Osteoblast (primary cell): ENCODE results near the gene AK8. TPM values are rescaled to one million over a fixed set of nuclear protein-coding genes. Genes with fewer than 3 reads are reported as not detected.

Source experiments
- DNase-seq: peaks from one replicate; pipeline ENCODE4 v3.0.0; 2011; ENCODE audit warnings: low spot score, mixed read lengths; ENCODE audit not compliant: insufficient read length; ENCODE audit errors: missing footprints
- H2AFZ ChIP-seq: 2 replicates; pipeline ENCODE4 v1.6.0; 2011; ENCODE audit warnings: mild to moderate bottlenecking, low read length
- H3K27ac ChIP-seq: 2 replicates; pipeline ENCODE4 v1.5.1; 2011; ENCODE audit warnings: mild to moderate bottlenecking, low read depth, low read length, moderate library complexity
- H3K27me3 ChIP-seq: 2 replicates; pipeline ENCODE4 v1.6.0; 2012; ENCODE audit warnings: mild to moderate bottlenecking, control low read depth, inconsistent platforms, low read length, moderate library complexity; ENCODE audit not compliant: insufficient read depth
- H3K36me3 ChIP-seq: 2 replicates; pipeline ENCODE4 v1.5.1; 2011; ENCODE audit warnings: mild to moderate bottlenecking, low read length, control low read depth, moderate library complexity; ENCODE audit not compliant: insufficient read depth
- H3K4me1 ChIP-seq: 2 replicates; pipeline ENCODE4 v1.5.1; 2011; ENCODE audit warnings: mild to moderate bottlenecking, low read length, control low read depth, moderate library complexity; ENCODE audit not compliant: insufficient read depth
- H3K4me2 ChIP-seq: 2 replicates; pipeline ENCODE4 v1.6.0; 2011; ENCODE audit warnings: mild to moderate bottlenecking, low read length; ENCODE audit not compliant: insufficient read depth
- H3K4me3 ChIP-seq: fragments of 200-600 bp; sonication (generic); 3 replicates; pipeline ENCODE4 v1.5.1; 2012; ENCODE audit warnings: mild to moderate bottlenecking, low read length, inconsistent platforms; ENCODE audit not compliant: insufficient read depth
- H3K79me2 ChIP-seq: 2 replicates; pipeline ENCODE4 v1.6.0; 2012; ENCODE audit warnings: mild to moderate bottlenecking, low read length, control low read depth, inconsistent platforms; ENCODE audit not compliant: insufficient read depth
- H3K9me3 ChIP-seq: 2 replicates; pipeline ENCODE4 v1.5.1; 2011; ENCODE audit warnings: low read depth, low read length, control low read depth
- H4K20me1 ChIP-seq: 2 replicates; pipeline ENCODE4 v1.6.0; 2012; ENCODE audit warnings: mild to moderate bottlenecking, low read length, control low read depth; ENCODE audit not compliant: insufficient read depth
- total RNA-seq: library from RNA; depleted of rRNA; stranded (reverse); fragments of >200 nt; gene quantifications from 2 replicates; pipeline ENCODE4 v1.2.3, GENCODE V29; 2012
- TF ChIP-seq, protein P1 (sequence below): IDR thresholded peaks from 2 replicates; pipeline ENCODE4 v1.5.1; 2011; ENCODE audit warnings: mild to moderate bottlenecking, low read depth, low read length, moderate library complexity; ENCODE audit errors: extremely low read depth

AK8 gene
- total RNA-seq, 1 donor: 1.1 TPM

DNA sequence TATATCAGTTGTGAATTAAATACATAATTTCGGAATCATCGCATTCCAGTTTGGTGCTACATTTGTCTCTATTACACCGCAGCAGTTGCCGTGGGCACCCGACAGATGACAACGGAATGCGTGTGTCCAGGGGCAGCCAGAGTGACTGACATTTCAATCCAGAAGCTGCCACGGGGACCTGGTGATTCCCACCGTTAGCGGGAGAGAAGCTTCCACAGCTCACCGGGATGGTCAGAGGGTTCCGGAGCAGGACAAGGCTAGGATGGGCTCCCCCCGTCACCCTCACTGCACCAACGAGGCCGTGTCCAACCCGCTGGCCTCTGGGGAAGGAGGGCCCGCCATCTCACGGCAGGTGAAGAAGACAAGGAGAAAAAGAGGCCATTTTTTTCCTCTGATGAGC lies 121.1 kb downstream of the AK8 start:
- Histone ChIP-seq H3K27ac (no peak overlapping the region), H3K4me1 (no peaks in the 10 kb centered on the region), H3K27me3 (peaks cover 9% of the 10 kb centered on the region), H2AFZ (no peak overlapping the region), H3K9me3 (no peaks in the 10 kb centered on the region), H3K79me2 (no peaks in the 10 kb centered on the region), H4K20me1 (no peaks in the 10 kb centered on the region), H3K4me2 (no peak overlapping the region), H3K4me3 (no peak overlapping the region), H3K36me3 (no peaks in the 10 kb centered on the region)
- DNase-seq: no peak
- TF ChIP-seq, protein P1, sequence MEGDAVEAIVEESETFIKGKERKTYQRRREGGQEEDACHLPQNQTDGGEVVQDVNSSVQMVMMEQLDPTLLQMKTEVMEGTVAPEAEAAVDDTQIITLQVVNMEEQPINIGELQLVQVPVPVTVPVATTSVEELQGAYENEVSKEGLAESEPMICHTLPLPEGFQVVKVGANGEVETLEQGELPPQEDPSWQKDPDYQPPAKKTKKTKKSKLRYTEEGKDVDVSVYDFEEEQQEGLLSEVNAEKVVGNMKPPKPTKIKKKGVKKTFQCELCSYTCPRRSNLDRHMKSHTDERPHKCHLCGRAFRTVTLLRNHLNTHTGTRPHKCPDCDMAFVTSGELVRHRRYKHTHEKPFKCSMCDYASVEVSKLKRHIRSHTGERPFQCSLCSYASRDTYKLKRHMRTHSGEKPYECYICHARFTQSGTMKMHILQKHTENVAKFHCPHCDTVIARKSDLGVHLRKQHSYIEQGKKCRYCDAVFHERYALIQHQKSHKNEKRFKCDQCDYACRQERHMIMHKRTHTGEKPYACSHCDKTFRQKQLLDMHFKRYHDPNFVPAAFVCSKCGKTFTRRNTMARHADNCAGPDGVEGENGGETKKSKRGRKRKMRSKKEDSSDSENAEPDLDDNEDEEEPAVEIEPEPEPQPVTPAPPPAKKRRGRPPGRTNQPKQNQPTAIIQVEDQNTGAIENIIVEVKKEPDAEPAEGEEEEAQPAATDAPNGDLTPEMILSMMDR: no peak

DNA sequence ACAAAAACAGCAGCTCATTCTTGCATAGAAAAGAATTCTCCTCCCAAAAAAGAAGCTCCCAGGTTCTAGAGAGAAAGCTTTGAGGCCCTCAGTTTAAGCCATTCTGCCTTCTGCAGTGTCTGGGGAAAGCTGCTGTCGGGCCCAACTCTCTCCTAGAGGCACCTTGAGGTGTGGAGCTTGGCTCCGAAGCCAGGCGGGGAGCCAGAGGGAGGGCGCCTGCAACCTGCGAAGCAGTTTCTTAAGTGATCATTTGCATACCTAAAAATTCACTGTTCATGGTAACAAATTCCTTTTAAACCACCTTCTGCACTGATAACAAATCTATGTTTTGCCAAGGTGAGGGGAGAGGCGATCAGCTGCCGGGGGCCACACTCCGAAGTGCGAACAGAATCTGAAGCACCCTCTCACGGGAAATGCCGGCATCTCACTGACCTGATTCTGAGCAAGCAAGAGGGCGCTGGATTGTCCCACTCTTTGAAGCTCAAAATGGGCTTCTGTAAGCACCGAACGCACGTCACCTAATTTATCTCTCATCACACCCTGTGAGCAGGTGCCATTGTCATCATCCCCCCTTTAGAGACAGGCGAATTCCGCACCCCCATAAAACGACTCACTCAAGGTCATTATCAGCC lies 121.8 kb downstream of the AK8 start:
- H4K20me1 ChIP-seq: no peaks in the 10 kb centered on the region
- no peak overlapping the region for H2AFZ ChIP-seq
- peaks cover 9% of the 10 kb centered on the region for H3K27me3 ChIP-seq
- no peak for DNase-seq
- H3K36me3 ChIP-seq: no peaks in the 10 kb centered on the region
- TF ChIP-seq, protein P1: no peak
- H3K79me2 ChIP-seq: no peaks in the 10 kb centered on the region
- H3K9me3 ChIP-seq: no peaks in the 10 kb centered on the region
- no peak overlapping the region for H3K4me2 ChIP-seq
- H3K27ac ChIP-seq: no peak overlapping the region
- H3K4me1 ChIP-seq: no peaks in the 10 kb centered on the region
- H3K4me3 ChIP-seq: no peak overlapping the region

DNA sequence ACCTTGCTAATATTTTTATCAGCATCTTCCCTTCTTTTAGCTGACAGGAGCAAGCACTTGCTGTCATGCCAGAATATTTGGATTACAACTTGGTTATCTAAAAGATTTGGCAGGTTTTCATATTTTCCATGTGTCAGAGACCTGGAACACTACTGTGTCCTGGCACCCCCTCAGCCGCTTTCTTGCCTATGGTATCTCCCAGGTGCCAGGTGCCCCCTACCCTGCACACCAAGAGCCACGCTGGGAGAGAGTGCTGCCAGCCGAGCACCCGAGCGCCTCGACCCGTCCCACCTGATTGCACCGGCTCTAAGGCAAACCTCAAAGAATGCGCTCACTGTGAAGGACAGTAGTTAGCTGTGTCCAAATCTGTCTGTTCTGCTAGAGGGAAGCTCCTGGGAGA lies 123.0 kb downstream of the AK8 start:
- Histone ChIP-seq H3K4me2 (no peak overlapping the region), H2AFZ (no peak overlapping the region), H3K9me3 (no peaks in the 10 kb centered on the region), H4K20me1 (no peaks in the 10 kb centered on the region), H3K27ac (no peak overlapping the region), H3K79me2 (no peaks in the 10 kb centered on the region), H3K36me3 (no peaks in the 10 kb centered on the region), H3K4me3 (no peak overlapping the region), H3K27me3 (peaks cover 9% of the 10 kb centered on the region), H3K4me1 (no peaks in the 10 kb centered on the region)
- TF ChIP-seq, protein P1: no peak
- DNase-seq: no peak

DNA sequence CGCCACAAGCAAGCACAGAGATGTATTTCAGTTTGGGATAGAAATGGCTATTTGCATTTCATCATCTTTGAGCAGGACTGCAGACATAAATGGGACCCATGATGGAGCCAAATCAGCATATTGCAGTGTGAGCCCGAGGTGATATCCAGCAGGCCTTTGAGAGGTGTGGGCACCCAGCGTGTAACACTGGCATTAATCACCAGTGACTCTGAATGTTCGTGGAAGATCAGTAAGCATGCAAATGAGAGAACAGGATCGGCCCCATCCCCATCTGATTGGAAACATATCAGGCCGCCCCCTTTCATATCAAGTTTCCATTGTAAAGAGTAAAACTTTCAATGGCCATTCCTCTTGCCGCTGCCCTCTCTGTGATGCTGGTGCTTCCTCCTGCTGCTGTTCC lies 123.8 kb downstream of the AK8 start:
- TF ChIP-seq, protein P1: no peak
- peaks cover 9% of the 10 kb centered on the region for H3K27me3 ChIP-seq
- H3K27ac ChIP-seq: no peak overlapping the region

More for the DNA sequence above, 123.8 kb downstream of the AK8 start:
- DNase-seq: no peak
- Histone ChIP-seq H3K4me3 (no peak overlapping the region), H3K79me2 (no peaks in the 10 kb centered on the region), H3K4me1 (no peaks in the 10 kb centered on the region), H3K36me3 (no peaks in the 10 kb centered on the region), H3K9me3 (no peaks in the 10 kb centered on the region), H2AFZ (no peak overlapping the region), H3K4me2 (no peak overlapping the region), H4K20me1 (no peaks in the 10 kb centered on the region)
